HG03571 (cell line): ENCODE data around the gene IL10RA.

Experiments
- ATAC-seq: cut with Tn5 transposase; IDR thresholded peaks from one replicate; pipeline ENCODE4 v1.9.1; 2021; ENCODE audit not compliant: unreplicated experiment

IL10RA gene

GRCh38 chr11:118005224-118006152, 19.3 kb downstream of the IL10RA start:
- ATAC-seq, result no peak

- no peak for ATAC-seq
These were observed 19.9 kb downstream of the IL10RA start for GRCh38 chr11:118006153-118006534.

GRCh38 chr11:118007040-118007439, 20.8 kb downstream of the IL10RA start:
- ATAC-seq, result no peak

GRCh38 chr11:118007563-118008270, 21.5 kb downstream of the IL10RA start:
- ATAC-seq, result peak; percentile 44

- ATAC-seq, result no peak
These were observed 22.2 kb downstream of the IL10RA start for GRCh38 chr11:118008271-118008911.

- ATAC-seq, result peak; percentile 7
These were observed 23.9 kb downstream of the IL10RA start for GRCh38 chr11:118009864-118010737.

GRCh38 chr11:118010738-118011461, 24.7 kb downstream of the IL10RA start:
- peak; percentile 77 for ATAC-seq

- no peak for ATAC-seq
These were observed 26.0 kb downstream of the IL10RA start for GRCh38 chr11:118012083-118012669.

GRCh38 chr11:118014022-118014421, 27.8 kb downstream of the IL10RA start:
- no peak for ATAC-seq

GRCh38 chr11:118015385-118015841, 29.2 kb downstream of the IL10RA start:
- ATAC-seq, result no peak

- ATAC-seq, result no peak
These were observed 29.9 kb downstream of the IL10RA start for GRCh38 chr11:118016104-118016503.

- no peak for ATAC-seq
These were observed 30.9 kb downstream of the IL10RA start for GRCh38 chr11:118017111-118017510.

- no peak for ATAC-seq
These were observed 31.6 kb downstream of the IL10RA start for GRCh38 chr11:118017631-118018315.

- ATAC-seq, result no peak
These were observed 32.2 kb downstream of the IL10RA start for GRCh38 chr11:118018401-118018800.

- no peak for ATAC-seq
These were observed 35.0 kb downstream of the IL10RA start for GRCh38 chr11:118021146-118021545.

GRCh38 chr11:118027694-118028093, 41.5 kb downstream of the IL10RA start:
- no peak for ATAC-seq

GRCh38 chr11:118028626-118029025, 42.4 kb downstream of the IL10RA start:
- no peak for ATAC-seq

GRCh38 chr11:118033443-118033842, 47.2 kb downstream of the IL10RA start:
- no peak for ATAC-seq

GRCh38 chr11:118042141-118042540, 55.9 kb downstream of the IL10RA start:
- no peak for ATAC-seq
